Measurements from ENCODE around the gene CDK1.

Gene CDK1

GRCh38 chr10:60778214-60778970 is at the start of gene CDK1:
Gene CDK1 (plus strand): TSS chr10:60778478. CDS start chr10:60780166, 1,688 bp downstream.
- DNase-seq, result peak; percentile 89

- no peak for DNase-seq
Measured at GRCh38 chr10:60729106-60729505, 49.2 kb upstream of the CDK1 start.

- no peak for DNase-seq
Measured at GRCh38 chr10:60731134-60731885, 47.0 kb upstream of the CDK1 start.

GRCh38 chr10:60732198-60732806 is 46.0 kb upstream of the CDK1 start:
- no peak for DNase-seq

- no peak for DNase-seq
Measured at GRCh38 chr10:60732807-60733516, 45.3 kb upstream of the CDK1 start.

DNA sequence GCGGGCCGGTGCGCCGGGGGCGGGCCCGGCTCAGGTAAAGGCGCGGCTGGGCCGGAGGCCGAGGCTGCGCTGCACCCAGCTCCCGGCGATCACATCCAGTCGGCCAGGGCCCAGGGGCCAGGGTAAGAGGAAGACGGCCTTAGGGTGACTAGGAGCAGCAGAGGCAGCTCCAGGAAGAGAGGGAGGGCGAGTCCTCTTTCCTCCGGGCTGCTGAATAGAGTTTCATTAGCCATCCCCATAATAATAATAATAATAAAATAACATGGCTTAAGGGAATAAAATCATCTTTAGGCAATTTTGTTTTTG is 44.8 kb upstream of the CDK1 start:
- no peak for DNase-seq

DNA sequence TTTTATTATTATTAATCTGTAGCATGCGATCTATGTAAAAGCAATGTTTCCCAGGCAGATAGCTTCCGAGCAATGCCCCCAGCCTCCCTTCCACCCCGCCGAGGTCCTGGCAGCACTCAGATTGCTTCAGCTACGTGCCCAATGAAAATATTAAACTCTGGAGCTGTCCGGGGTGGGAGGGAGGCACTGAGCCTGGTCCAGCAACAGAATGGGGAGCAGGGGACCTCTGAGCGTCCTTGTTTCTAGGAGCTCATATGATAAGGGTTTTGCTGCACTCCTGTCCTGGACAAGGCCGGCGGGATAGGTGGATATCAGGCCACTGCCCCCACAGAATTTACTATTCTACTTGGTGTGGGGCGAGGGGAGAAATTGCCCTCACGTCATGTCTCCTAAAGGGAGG is 44.5 kb upstream of the CDK1 start:
- DNase-seq, result no peak

DNA sequence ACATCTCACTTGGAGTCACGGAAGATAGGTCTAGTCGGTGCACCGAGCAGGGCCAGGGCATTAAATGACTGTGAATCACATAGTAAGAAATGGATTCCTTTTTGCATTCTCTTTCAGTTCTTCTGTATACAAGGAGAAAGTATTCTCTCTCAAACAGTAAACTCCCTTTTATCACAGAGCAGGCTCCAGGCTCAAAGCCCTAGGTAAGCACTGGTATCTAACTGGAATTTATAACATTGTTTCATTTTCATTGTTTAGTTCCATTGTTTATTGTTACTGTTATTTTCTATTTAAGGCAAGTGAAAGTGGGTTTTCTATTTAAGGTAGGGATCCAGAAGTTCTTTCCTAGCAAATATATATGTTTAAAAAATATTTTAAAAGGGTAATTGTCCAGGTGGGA is 44.1 kb upstream of the CDK1 start:
- no peak for DNase-seq

DNA sequence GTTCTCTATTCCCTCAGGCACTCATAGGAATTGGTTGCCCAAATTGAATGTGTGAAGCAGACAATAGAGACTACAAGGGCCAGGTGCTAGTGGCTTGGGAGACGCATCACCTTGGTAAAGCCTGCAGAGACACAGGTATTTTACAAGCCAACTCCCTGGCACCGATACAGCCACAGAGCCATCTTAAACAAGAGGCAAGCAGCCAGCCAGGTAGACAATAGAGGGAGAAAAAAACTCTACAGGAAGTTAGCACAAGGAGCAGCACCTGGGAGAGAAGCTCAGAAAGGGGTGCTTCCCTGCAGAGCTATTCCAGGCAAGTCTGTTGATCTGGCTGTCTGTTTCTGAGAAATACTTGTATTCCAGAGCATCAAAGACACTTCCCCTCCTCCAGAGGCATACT is 43.0 kb upstream of the CDK1 start:
- no peak for DNase-seq

GRCh38 chr10:60737242-60737641 is 41.0 kb upstream of the CDK1 start:
- DNase-seq, result no peak

GRCh38 chr10:60739558-60739957 is 38.7 kb upstream of the CDK1 start:
- no peak for DNase-seq

DNA sequence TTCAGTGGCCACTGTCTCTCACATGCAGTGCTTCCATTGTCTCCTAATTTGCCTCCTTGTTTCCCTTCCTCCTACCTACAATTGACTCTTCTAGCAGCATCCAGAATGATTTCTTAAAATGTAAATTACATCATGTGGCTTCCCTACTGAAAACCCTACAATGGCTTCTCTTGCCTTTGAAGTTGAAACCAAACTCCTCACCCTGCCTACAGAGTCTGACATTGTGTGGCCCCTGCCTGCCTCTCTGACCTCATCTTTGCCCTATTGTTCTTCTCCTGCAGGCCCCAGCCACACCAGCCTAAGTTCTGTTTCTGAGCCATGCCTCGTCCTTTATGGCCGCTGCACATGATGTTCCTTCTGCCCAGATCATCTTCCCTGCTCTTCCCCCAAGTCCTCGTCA is 35.8 kb upstream of the CDK1 start:
- no peak for DNase-seq

- DNase-seq, result no peak
Measured at GRCh38 chr10:60747817-60748469, 30.3 kb upstream of the CDK1 start.

- DNase-seq, result no peak
Measured at GRCh38 chr10:60753152-60753551, 25.1 kb upstream of the CDK1 start.

- DNase-seq, result no peak
Measured at GRCh38 chr10:60753817-60754216, 24.5 kb upstream of the CDK1 start.

DNA sequence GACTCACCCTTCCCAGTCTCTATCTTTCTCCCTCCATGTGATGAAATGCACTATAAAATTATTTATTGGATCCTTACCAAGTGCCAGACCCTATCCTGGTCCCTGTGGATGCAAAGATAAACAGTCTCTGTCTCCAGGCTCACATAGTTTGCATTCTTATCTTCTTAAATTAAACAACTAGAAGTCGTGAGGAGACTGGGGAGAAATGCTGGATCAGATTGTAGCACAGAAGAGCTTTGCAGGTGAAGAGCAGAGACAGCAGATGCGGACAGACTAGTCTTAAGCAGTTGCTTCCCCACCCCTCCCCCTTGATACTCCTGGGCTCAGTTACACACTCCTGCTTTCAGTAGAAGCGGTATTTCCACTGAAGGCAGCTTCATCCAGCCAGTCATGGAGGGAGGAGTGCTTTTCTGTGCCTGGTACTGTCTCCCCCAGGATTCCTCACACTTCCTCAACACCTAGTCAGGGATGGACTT is 20.8 kb upstream of the CDK1 start:
- no peak for DNase-seq

DNA sequence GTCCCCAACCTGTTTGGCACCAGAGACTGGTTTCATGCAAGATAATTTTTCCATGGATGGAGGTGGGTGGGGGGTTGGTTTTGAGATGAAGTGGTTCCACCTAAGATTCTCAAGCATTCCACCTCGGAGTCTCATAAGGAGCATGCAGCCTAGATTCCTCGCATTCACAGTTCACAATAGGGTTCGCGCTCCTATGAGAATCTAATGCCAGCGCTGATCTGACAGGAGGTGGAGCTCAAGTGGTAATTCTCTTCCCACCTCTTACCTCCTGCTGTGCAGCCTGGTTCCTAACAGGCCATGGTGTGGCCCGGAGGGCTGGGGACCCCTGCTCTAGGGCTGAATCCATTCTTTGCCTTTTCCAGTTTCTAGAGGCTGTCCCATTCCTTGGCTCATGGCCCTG is 19.1 kb upstream of the CDK1 start:
- DNase-seq, result no peak

DNA sequence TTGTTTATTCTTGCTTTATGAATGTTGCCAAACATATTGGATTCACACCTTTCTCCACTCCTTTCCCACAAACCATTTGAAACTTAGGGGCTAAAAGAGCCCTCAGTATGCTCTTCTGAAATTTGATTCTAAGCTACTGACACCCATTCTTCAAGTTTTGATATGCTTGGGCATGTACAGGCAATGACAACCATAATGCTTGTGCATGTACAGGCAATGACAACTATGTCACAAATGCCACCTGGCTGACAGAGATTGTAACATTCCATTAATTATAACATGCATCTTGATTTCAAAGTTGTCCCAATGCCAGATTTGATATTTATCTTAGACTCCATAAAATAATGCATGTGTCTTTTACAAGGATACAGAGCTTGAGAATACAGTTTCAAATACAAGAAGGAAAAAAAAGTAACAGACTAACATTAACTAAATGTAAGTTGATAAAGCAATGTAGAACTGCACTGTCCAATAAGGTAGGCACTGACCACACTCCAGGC is 17.5 kb upstream of the CDK1 start:
- no peak for DNase-seq

- DNase-seq, result no peak
Measured at GRCh38 chr10:60762554-60762953, 15.7 kb upstream of the CDK1 start.

GRCh38 chr10:60767424-60767823 is 10.9 kb upstream of the CDK1 start:
- no peak for DNase-seq

GRCh38 chr10:60769406-60769805 is 8.9 kb upstream of the CDK1 start:
- DNase-seq, result no peak

GRCh38 chr10:60777696-60778213 is 523 bp upstream of the CDK1 start:
- no peak for DNase-seq
